Vagina (tissue), 2 donors: ENCODE results near the gene SHC1.

Source experiments
- POLR2A ChIP-seq, 2 donors: fragments of 450-650 bp; IDR thresholded peaks; one replicate each; pipeline ENCODE4 v1.6.1; 2017; ENCODE audit warnings: antibody characterized with exemption in 2 of 2, mild to moderate bottlenecking in 2 of 2, moderate library complexity in 2 of 2
- POLR2AphosphoS5 ChIP-seq, 2 donors: sonication (generic); formaldehyde crosslinking; IDR thresholded peaks; one replicate each; pipeline ENCODE4 v1.9.0; 2017; ENCODE audit warnings: antibody characterized with exemption in 2 of 2, mild to moderate bottlenecking in 2 of 2, low read depth in 1 of 2; ENCODE audit not compliant: insufficient read depth in 1 of 2
- TF ChIP-seq, protein P1 (sequence below), 3 experiments: fragments of 450-650 bp in 2 of 3; fragments of 200-600 bp in 1 of 3; sonication (generic) in 1 of 3; IDR thresholded peaks; one replicate each; pipeline ENCODE4 v1.5.1; 2017 to 2019; ENCODE audit warnings: antibody characterized with exemption in 3 of 3, mild to moderate bottlenecking in 2 of 3, moderate library complexity in 2 of 3

DNA sequence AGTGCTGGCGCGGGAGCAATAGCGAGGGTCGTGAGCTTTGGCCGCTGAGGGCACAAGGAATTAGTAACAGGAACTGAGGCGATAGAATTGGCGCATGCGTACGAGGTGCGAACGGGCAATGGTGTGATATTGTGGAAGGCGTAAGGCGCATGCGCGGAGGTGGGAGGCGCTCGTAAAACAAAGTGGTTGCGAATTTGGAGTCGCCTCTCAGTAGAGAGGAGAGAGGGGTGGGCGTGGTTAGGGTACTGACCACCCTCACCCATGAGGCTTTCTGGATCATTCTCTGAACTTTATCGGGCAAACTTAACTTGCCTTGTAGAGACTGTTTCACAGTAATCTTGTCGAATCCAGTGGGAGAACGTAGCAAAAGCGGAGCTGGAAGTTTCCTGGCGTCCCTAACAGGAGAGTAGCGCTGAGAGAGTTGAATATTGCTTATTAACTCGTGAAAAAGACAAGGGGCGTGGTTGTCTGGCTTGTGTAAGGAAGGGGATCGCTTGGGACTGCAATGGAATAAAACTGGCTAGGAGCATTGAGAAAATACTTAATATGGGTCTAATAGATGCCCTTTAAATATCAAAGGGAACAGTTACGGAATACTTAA lies 4.4 kb upstream of the SHC1 start:
- TF ChIP-seq, protein P1, sequence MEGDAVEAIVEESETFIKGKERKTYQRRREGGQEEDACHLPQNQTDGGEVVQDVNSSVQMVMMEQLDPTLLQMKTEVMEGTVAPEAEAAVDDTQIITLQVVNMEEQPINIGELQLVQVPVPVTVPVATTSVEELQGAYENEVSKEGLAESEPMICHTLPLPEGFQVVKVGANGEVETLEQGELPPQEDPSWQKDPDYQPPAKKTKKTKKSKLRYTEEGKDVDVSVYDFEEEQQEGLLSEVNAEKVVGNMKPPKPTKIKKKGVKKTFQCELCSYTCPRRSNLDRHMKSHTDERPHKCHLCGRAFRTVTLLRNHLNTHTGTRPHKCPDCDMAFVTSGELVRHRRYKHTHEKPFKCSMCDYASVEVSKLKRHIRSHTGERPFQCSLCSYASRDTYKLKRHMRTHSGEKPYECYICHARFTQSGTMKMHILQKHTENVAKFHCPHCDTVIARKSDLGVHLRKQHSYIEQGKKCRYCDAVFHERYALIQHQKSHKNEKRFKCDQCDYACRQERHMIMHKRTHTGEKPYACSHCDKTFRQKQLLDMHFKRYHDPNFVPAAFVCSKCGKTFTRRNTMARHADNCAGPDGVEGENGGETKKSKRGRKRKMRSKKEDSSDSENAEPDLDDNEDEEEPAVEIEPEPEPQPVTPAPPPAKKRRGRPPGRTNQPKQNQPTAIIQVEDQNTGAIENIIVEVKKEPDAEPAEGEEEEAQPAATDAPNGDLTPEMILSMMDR (IDR thresholded peaks at IDR 0.05), result no peak
- TF ChIP-seq POLR2A (IDR thresholded peaks at IDR 0.05) (peak in 1 of 2 donors; percentile 74), POLR2AphosphoS5 (IDR thresholded peaks at IDR 0.05; ENCODE audit: insufficient read depth in 1 of 2, low read depth in 1 of 2) (peak; percentile 75 to 87)
